GM11168 (cell line): ENCODE results near the gene ZNRD2.

Experiments
- in situ Hi-C: fragments of 300-500 bp; cut with MboI; formaldehyde crosslinking; loops from one replicate; pipeline ENCODE4 v1.12.0; 2022; ENCODE audit warnings: low sequenced_read_pairs; ENCODE audit not compliant: unreplicated experiment

ZNRD2 gene

GRCh38 chr11:65617990-65618751, 47.9 kb downstream of the ZNRD2 start:
- in situ Hi-C loops = no loop called here

- in situ Hi-C loops = no loop called here
Observed at GRCh38 chr11:65618763-65619162, 48.5 kb downstream of the ZNRD2 start.

GRCh38 chr11:65619281-65619928, 49.1 kb downstream of the ZNRD2 start:
- in situ Hi-C loops = no loop called here

GRCh38 chr11:65620666-65621065, 50.4 kb downstream of the ZNRD2 start:
- in situ Hi-C loops = no loop called here

- in situ Hi-C loops = no loop called here
Observed at GRCh38 chr11:65621460-65621859, 51.2 kb downstream of the ZNRD2 start.
